ENCODE results near the gene ACAA1. TPM values are rescaled to one million over a fixed set of nuclear protein-coding genes. Genes with fewer than 3 reads are reported as not detected.

Gene ACAA1
- total RNA-seq, 1 experiment from 2014 or later, result 44.3 TPM

GRCh38 chr3:38151667-38152265 lies 14.8 kb upstream of the ACAA1 start:
- Histone ChIP-seq H3K79me1 (ENCODE audit: insufficient read depth, low read depth, low read length, poor library complexity, severe bottlenecking) (no peaks in the 10 kb centered on the region), H4K5ac (ENCODE audit: insufficient read length, low read depth, low read length) (no peak overlapping the region), H4K8ac (replicated peaks; ENCODE audit: insufficient read length, low read depth, low read length) (no peak overlapping the region), H3K27me3 (ENCODE audit: insufficient read depth, low read length) (no peaks in the 10 kb centered on the region), H4K20me1 (ENCODE audit: control insufficient read depth, insufficient read depth, insufficient read length) (no peaks in the 10 kb centered on the region), H3K79me2 (ENCODE audit: insufficient read depth, low read length) (no peaks in the 10 kb centered on the region), H3K9me3 (ENCODE audit: control insufficient read depth, low read depth, low read length) (no peaks in the 10 kb centered on the region), H2AFZ (ENCODE audit: low read length) (no peak overlapping the region), H4K91ac (ENCODE audit: insufficient read length, low read depth, low read length) (no peak overlapping the region), H3K14ac (ENCODE audit: insufficient read depth, low read length) (no peak overlapping the region; the same call in 1 of the 2 replicates), H2BK120ac (ENCODE audit: low read depth, low read length, poor library complexity, severe bottlenecking) (no peak overlapping the region), H2AK5ac (ENCODE audit: insufficient read length, low read length) (no peak overlapping the region), H3T11ph (ENCODE audit: low read length) (no peak overlapping the region), H2BK5ac (ENCODE audit: insufficient read length, low read length) (no peak overlapping the region), H3K4me1 (ENCODE audit: insufficient read depth, low read length) (no peaks in the 10 kb centered on the region), H3K27ac (ENCODE audit: insufficient read length, low read depth, low read length) (no peak overlapping the region), H3K18ac (ENCODE audit: insufficient read length, low read depth, low read length) (no peak overlapping the region), H3K56ac (ENCODE audit: insufficient read length, low read depth, low read length) (no peak overlapping the region), H3K4me2 (ENCODE audit: insufficient read depth, insufficient read length, low read length) (no peak overlapping the region), H2BK20ac (ENCODE audit: low read depth, low read length, poor library complexity, severe bottlenecking) (no peak overlapping the region), H3K9ac (ENCODE audit: extremely low read depth, insufficient read length, low read length) (no peak overlapping the region), H2BK15ac (ENCODE audit: low read depth, low read length) (no peak overlapping the region), H2BK12ac (ENCODE audit: insufficient read length, low read depth, low read length) (no peak overlapping the region), H3K23me2 (ENCODE audit: insufficient read length, low read depth, low read length, poor library complexity, severe bottlenecking) (no peaks in the 10 kb centered on the region), H3K4ac (ENCODE audit: low read depth, low read length) (no peak overlapping the region), H3K23ac (ENCODE audit: insufficient read length, low read depth, low read length) (no peak overlapping the region)
- Mint-ChIP-seq H3K4me3 (no peak overlapping the region), H3K4me1 (peaks cover 0 to 4% of the 10 kb centered on the region in 2 experiments; a peak in 2 of 4 replicates), H3K9me3 (peaks cover 5 to 6% of the 10 kb centered on the region in 2 experiments; a peak in 2 of 5 replicates), H3K27me3 (ENCODE audit: low read depth) (no peaks in the 10 kb centered on the region; the same call in 1 of the 2 replicates), H3K36me3 (ENCODE audit: insufficient read depth in 1 of 3, low read depth in 3 of 3) (peaks cover 0 to 1% (median 0%) of the 10 kb centered on the region in 3 experiments; a peak in 1 of 7 replicates), H3K27ac (no peak overlapping the region)
- no peak for DNase-seq
- TF ChIP-seq CTCF (conservative IDR thresholded peaks at IDR 0.05), result no peak
- WGBS (ENCODE audit: extremely low coverage, insufficient read length, low lambda C conversion rate), result no CpG with 5 or more reads among the region's 3 CpGs
